K562 (cell line): Measurements from ENCODE around the gene KCNK4. TPM values are rescaled to one million over a fixed set of nuclear protein-coding genes. Genes with fewer than 3 reads are reported as not detected.
A peak's percentile ranks its signal among the peaks of the same experiment; 100 is the strongest.

Experiments
- ARID3A ChIP-seq: IDR thresholded peaks from 2 replicates; pipeline ENCODE4 v1.6.1; 2012; ENCODE audit warnings: low read depth, low read length, improper control_type of control experiment, borderline replicate concordance
- C11orf30 ChIP-seq: fragments of 450-650 bp; IDR thresholded peaks from 2 replicates; pipeline ENCODE4 v1.6.1; 2016; ENCODE audit warnings: low read depth, mild to moderate bottlenecking
- CTCF ChIP-seq, 3 experiments: IDR thresholded peaks in 2 of 3; conservative IDR thresholded peaks in 1 of 3; 2 replicates each; pipeline ENCODE4 v1.5.1; 2011 to 2012; ENCODE audit warnings: low read length in 3 of 3, mild to moderate bottlenecking in 3 of 3, control low read depth in 2 of 3, improper control_type of control experiment in 1 of 3, inconsistent platforms in 1 of 3, low read depth in 1 of 3, mixed read lengths in 1 of 3, moderate library complexity in 1 of 3; ENCODE audit not compliant: insufficient read depth in 2 of 3
- GATA2 ChIP-seq: sonication (generic); formaldehyde crosslinking; IDR thresholded peaks from 2 replicates; pipeline ENCODE4 v1.4.0; 2020; ENCODE audit warnings: mild to moderate bottlenecking, missing genetic modification reagents
- LARP7 ChIP-seq: fragments of 450-650 bp; IDR thresholded peaks from 2 replicates; pipeline ENCODE4 v1.6.1; 2016
- MTA1 ChIP-seq: fragments of 450-650 bp; IDR thresholded peaks from 2 replicates; pipeline ENCODE4 v1.6.1; 2017; ENCODE audit warnings: borderline replicate concordance
- PHF20 ChIP-seq: fragments of 450-650 bp; IDR thresholded peaks from 2 replicates; pipeline ENCODE4 v1.6.1; 2018; ENCODE audit not compliant: partially characterized antibody
- PHTF2 ChIP-seq: fragments of 250-450 bp; sonication (Bioruptor Pico); IDR thresholded peaks from 2 replicates; pipeline ENCODE4 v1.5.0; 2021; ENCODE audit warnings: mild to moderate bottlenecking
- PREB ChIP-seq: sonication (generic); formaldehyde crosslinking; IDR thresholded peaks from 2 replicates; pipeline ENCODE4 v1.8.1; 2023; ENCODE audit warnings: mild to moderate bottlenecking, missing genetic modification reagents
- RBFOX2 ChIP-seq: fragments of 200-400 bp; formaldehyde crosslinking; IDR thresholded peaks from 2 replicates; pipeline ENCODE4 v1.6.1; 2017; ENCODE audit warnings: low read depth, mild to moderate bottlenecking, low read length, moderate library complexity
- SREBF1 ChIP-seq: fragments of 150-350 bp; IDR thresholded peaks from 2 replicates; pipeline ENCODE4 v1.6.1; 2014; ENCODE audit warnings: antibody characterized with exemption, low read depth, low read length, borderline replicate concordance
- THRAP3 ChIP-seq: fragments of 450-650 bp; IDR thresholded peaks from 2 replicates; pipeline ENCODE4 v1.6.1; 2016; ENCODE audit warnings: mild to moderate bottlenecking, inconsistent platforms, borderline replicate concordance
- TRIM24 ChIP-seq, 2 experiments: fragments of 450-650 bp; IDR thresholded peaks; 2 replicates each; pipeline ENCODE4 v1.6.1; 2016
- WHSC1 ChIP-seq: IDR thresholded peaks from one replicate; pipeline ENCODE4 v1.6.1; 2012; ENCODE audit warnings: low read length, control low read depth, inconsistent platforms
- ZHX1 ChIP-seq: fragments of 150-350 bp; conservative IDR thresholded peaks from 2 replicates; pipeline ENCODE4 v1.6.1; 2014; ENCODE audit warnings: low read length
- ZNF41 ChIP-seq: fragments of 250-450 bp; sonication (Bioruptor Pico); conservative IDR thresholded peaks from 2 replicates; pipeline ENCODE4 v1.4.0; 2020; ENCODE audit warnings: mild to moderate bottlenecking
- ZNF740 ChIP-seq, 3 experiments: fragments of 200-800 bp in 1 of 3; sonication (Bioruptor generic) in 1 of 3; sonication (generic) in 1 of 3; formaldehyde crosslinking in 1 of 3; IDR thresholded peaks; 2 replicates each; pipeline versions ENCODE4 v1.6.1 to v1.8.0; 2016 to 2022; ENCODE audit warnings: mild to moderate bottlenecking in 2 of 3, missing compliant biosample characterization in 2 of 3, missing genetic modification characterization in 2 of 3, missing genetic modification reagents in 1 of 3
- polyA plus RNA-seq, 8 experiments: library from polyadenylated mRNA; depleted of rRNA in 4 of 8; stranded (reverse) in 5 of 8; unstranded in 3 of 8; fragments of >200 nt; fragmentation: Nextera tagmentation in 2 of 8; fragmentation: Illumina TruSeq in 1 of 8; extraction: Ambion mirVana in 2 of 8; extraction: Trizol in 1 of 8; gene quantifications; 2 replicates each; pipeline versions ENCODE4 v1.2.1 to v1.2.3, GENCODE V29; 2011 to 2014; ENCODE audit warnings: inconsistent platforms in 1 of 8, missing spikeins in 1 of 8
- total RNA-seq, 7 experiments: library from RNA; depleted of rRNA in 6 of 7; stranded (reverse); fragments of >200 nt in 6 of 7; fragmentation: Illumina TruSeq in 2 of 7; extraction: Trizol in 2 of 7; gene quantifications; 2 replicates each; pipeline versions ENCODE4 v1.2.1 to v1.2.3, GENCODE V29; 2011 to 2021; ENCODE audit warnings: low replicate concordance in 1 of 7

KCNK4 gene
- total and polyA plus RNA-seq, 9 of the 15 experiments (the other 6 are each of a cell fraction or from before 2014, with no cell fraction given): not detected

- no peak for TF ChIP-seq ZHX1
- TF ChIP-seq ZNF41 (CRISPR knock-in tag): no peak
- no peak for TF ChIP-seq C11orf30
- no peak for TF ChIP-seq WHSC1
- no peak for TF ChIP-seq LARP7
- no peak for TF ChIP-seq TRIM24 (IDR thresholded peaks at IDR 0.05)
- TF ChIP-seq MTA1: peak; percentile 86
- peak; percentile 87 for TF ChIP-seq RBFOX2
- TF ChIP-seq PHF20: no peak
- TF ChIP-seq ZNF740 (CRISPR knock-in tag; IDR thresholded peaks at IDR 0.05): no peak
- TF ChIP-seq ZNF740 (tag; IDR thresholded peaks at IDR 0.05): no peak
- TF ChIP-seq SREBF1: no peak
- no peak for TF ChIP-seq PREB (CRISPR knock-in tag)
- no peak for TF ChIP-seq CTCF (IDR thresholded peaks at IDR 0.05 in 2 of 3, conservative IDR thresholded peaks at IDR 0.05 in 1 of 3; ENCODE audit: insufficient read depth in 2 of 3, low read depth in 1 of 3, low read length in 3 of 3)
- TF ChIP-seq THRAP3: no peak
- no peak for TF ChIP-seq ARID3A
- TF ChIP-seq GATA2 (CRISPR knock-in tag): peak; percentile 34; the same call in 1 of the 2 replicates
- no peak for TF ChIP-seq PHTF2 (CRISPR knock-in tag)
Observed at GRCh38 chr11:64284962-64285884, 5.9 kb upstream of the KCNK4 start, which contains the start of gene GPR137 (continued).
